Prostate gland (tissue), 2 donors: ENCODE results near the gene SPEF1.
A peak's percentile ranks its signal among the peaks of the same experiment; 100 is the strongest.

Source experiments
- CTCF ChIP-seq, 4 experiments: fragments of 200-600 bp in 2 of 4; fragments of 450-650 bp in 2 of 4; sonication (generic) in 2 of 4; IDR thresholded peaks; 1 replicate in 3 of 4; 2 replicates in 1 of 4; pipeline ENCODE4 v1.5.1; 2016 to 2019; ENCODE audit warnings: antibody characterized with exemption in 4 of 4, mild to moderate bottlenecking in 2 of 4, moderate library complexity in 2 of 4
- POLR2A ChIP-seq: fragments of 450-650 bp; IDR thresholded peaks from one replicate; pipeline ENCODE4 v1.6.1; 2016; ENCODE audit warnings: antibody characterized with exemption, mild to moderate bottlenecking

GRCh38 chr20:3749689-3750531, 31.3 kb downstream of the SPEF1 start:
- TF ChIP-seq CTCF (IDR thresholded peaks at IDR 0.05) (peak; percentile 13 to 69 (median 48)), POLR2A (no peak)
